GM23248 (cell line): ENCODE measurements around the gene COA8. TPM values are rescaled to one million over a fixed set of nuclear protein-coding genes. Genes with fewer than 3 reads are reported as not detected.

Source experiments
- DNase-seq: peaks from one replicate; pipeline ENCODE4 v3.0.0-alpha.2; 2015
- H2AFZ ChIP-seq: fragments of 200-600 bp; sonication (generic); 2 replicates; pipeline ENCODE4 v1.6.1; 2016; ENCODE audit warnings: antibody characterized with exemption
- H3F3A ChIP-seq: fragments of 200-600 bp; sonication (generic); 2 replicates; pipeline ENCODE4 v1.6.1; 2016; ENCODE audit warnings: mild to moderate bottlenecking, antibody characterized with exemption, mixed run types; ENCODE audit not compliant: insufficient read depth
- H3K27ac ChIP-seq: fragments of 200-600 bp; sonication (generic); 2 replicates; pipeline ENCODE4 v1.5.1; 2016; ENCODE audit warnings: mild to moderate bottlenecking
- H3K27me3 ChIP-seq: fragments of 200-600 bp; sonication (generic); replicated peaks from 2 replicates; pipeline ENCODE4 v1.6.1; 2016; ENCODE audit warnings: mild to moderate bottlenecking; ENCODE audit not compliant: insufficient read depth
- H3K36me3 ChIP-seq: fragments of 200-600 bp; sonication (generic); 2 replicates; pipeline ENCODE4 v1.6.1; 2016; ENCODE audit warnings: low read depth, mild to moderate bottlenecking
- H3K4me1 ChIP-seq: fragments of 200-600 bp; sonication (generic); 2 replicates; pipeline ENCODE4 v1.6.1; 2016; ENCODE audit warnings: mild to moderate bottlenecking; ENCODE audit not compliant: insufficient read depth
- H3K4me2 ChIP-seq: fragments of 200-600 bp; sonication (generic); one replicate; pipeline ENCODE4 v1.6.1; 2016; ENCODE audit warnings: mild to moderate bottlenecking; ENCODE audit not compliant: unreplicated experiment
- H3K4me3 ChIP-seq: fragments of 200-600 bp; sonication (generic); 2 replicates; pipeline ENCODE4 v1.5.1; 2016; ENCODE audit warnings: mild to moderate bottlenecking
- H3K79me2 ChIP-seq: fragments of 200-600 bp; sonication (generic); 2 replicates; pipeline ENCODE4 v1.6.1; 2016; ENCODE audit warnings: mild to moderate bottlenecking; ENCODE audit not compliant: insufficient read depth
- H3K9ac ChIP-seq: fragments of 200-600 bp; sonication (generic); 2 replicates; pipeline ENCODE4 v1.6.1; 2016; ENCODE audit warnings: mild to moderate bottlenecking
- H3K9me2 ChIP-seq: fragments of 200-600 bp; sonication (generic); 2 replicates; pipeline ENCODE4 v1.6.1; 2016; ENCODE audit warnings: mixed run types, mild to moderate bottlenecking, moderate library complexity; ENCODE audit not compliant: insufficient read depth
- H3K9me3 ChIP-seq: fragments of 200-600 bp; sonication (generic); one replicate; pipeline ENCODE4 v1.6.1; 2017; ENCODE audit warnings: low read depth
- H4K20me1 ChIP-seq: fragments of 200-600 bp; sonication (generic); 2 replicates; pipeline ENCODE4 v1.6.0; 2016; ENCODE audit not compliant: insufficient read depth
- EZH2 ChIP-seq: fragments of 200-600 bp; sonication (generic); IDR thresholded peaks from 2 replicates; pipeline ENCODE4 v1.6.1; 2018; ENCODE audit warnings: antibody characterized with exemption, mild to moderate bottlenecking; ENCODE audit not compliant: insufficient read depth, poor library complexity, severe bottlenecking
- EZH2phosphoT487 ChIP-seq: fragments of 200-600 bp; sonication (generic); IDR thresholded peaks from 2 replicates; pipeline ENCODE4 v1.6.1; 2018; ENCODE audit warnings: antibody characterized with exemption, moderate library complexity, mild to moderate bottlenecking, low read depth; ENCODE audit not compliant: insufficient read depth
- WGBS, 2 experiments: methylation state at CpG; one replicate each; pipeline ENCODE4 v1.1.6; 2015 to 2017; ENCODE audit warnings: low lambda C conversion rate in 2 of 2, low coverage in 1 of 2; ENCODE audit errors: missing lambda C conversion rate in 2 of 2; 5-methylcytosine and 5-hydroxymethylcytosine counted together
- in situ Hi-C: fragments of 300-500 bp; cut with MboI; formaldehyde crosslinking; loops from 2 replicates; pipeline ENCODE4 v1.15.0; 2020
- polyA plus RNA-seq: library from polyadenylated mRNA; unstranded; fragments of >200 nt; fragmentation: Nextera tagmentation; extraction: Ambion mirVana; gene quantifications from 2 replicates; pipeline ENCODE4 v1.2.1, GENCODE V29; 2016
- total RNA-seq: library from RNA; depleted of rRNA; stranded (reverse); fragments of >200 nt; shearing (Covaris generic); gene quantifications from 2 replicates; pipeline ENCODE4 v1.2.3, GENCODE V29; 2014

The COA8 gene
- total and polyA plus RNA-seq, 2 experiments from 2014 or later: 28.9 to 96.3 TPM

GRCh38 chr14:103578401-103579075 is 15.8 kb downstream of the COA8 start:
- H2AFZ ChIP-seq: no peak overlapping the region
- no peak overlapping the region for H3K4me3 ChIP-seq
- peaks cover 3% of the 10 kb centered on the region; the same call in 1 of the 2 replicates for H3K36me3 ChIP-seq
- H3K4me1 ChIP-seq: peaks cover 13% of the 10 kb centered on the region
- no peaks in the 10 kb centered on the region for H3K9me2 ChIP-seq
- WGBS, 2 experiments: 91 to 96% methylated on average over 12 of the region's 12 CpGs
- no peaks in the 10 kb centered on the region for H3K27me3 ChIP-seq
- H3K9ac ChIP-seq: no peak overlapping the region
- no peak for DNase-seq
- H3K4me2 ChIP-seq: no peak overlapping the region
- H4K20me1 ChIP-seq: no peaks in the 10 kb centered on the region
- no peaks in the 10 kb centered on the region for H3K9me3 ChIP-seq
- in situ Hi-C loops: loop anchor here (10.0 kb wide), 1 partner anchor 106 kb away; no protein-coding TSS in a partner anchor
- TF ChIP-seq EZH2 (no peak), EZH2phosphoT487 (no peak)
- no peak overlapping the region for H3K27ac ChIP-seq
- no peaks in the 10 kb centered on the region; the same call in 1 of the 2 replicates for H3F3A ChIP-seq
- peaks cover 80% of the 10 kb centered on the region for H3K79me2 ChIP-seq

DNA sequence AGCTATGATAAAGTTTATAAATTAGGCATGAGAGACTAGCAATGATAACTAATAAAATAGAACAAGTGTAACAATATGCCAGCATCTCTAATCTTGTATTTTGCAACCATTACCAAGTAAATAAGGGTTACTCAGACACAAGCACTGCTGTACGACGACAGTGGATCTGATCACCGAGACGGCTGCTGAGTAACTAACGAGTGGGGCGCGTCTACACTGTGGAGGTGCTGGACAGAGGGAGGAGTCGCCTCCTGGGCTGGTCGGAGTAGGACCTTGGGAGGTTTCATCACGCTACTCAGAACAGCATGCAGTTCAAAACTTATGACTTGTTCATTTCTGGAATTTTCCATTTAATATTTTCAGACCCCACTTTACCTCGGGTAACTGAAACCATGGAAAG is 18.4 kb downstream of the COA8 start:
- Histone ChIP-seq H3K4me1 (peaks cover 10% of the 10 kb centered on the region), H4K20me1 (no peaks in the 10 kb centered on the region), H3K9me2 (no peaks in the 10 kb centered on the region), H3K4me2 (no peak overlapping the region), H3F3A (no peaks in the 10 kb centered on the region; the same call in 1 of the 2 replicates), H3K4me3 (no peak overlapping the region), H3K27me3 (no peaks in the 10 kb centered on the region), H3K9me3 (no peaks in the 10 kb centered on the region), H2AFZ (no peak overlapping the region), H3K9ac (no peak overlapping the region), H3K36me3 (no peaks in the 10 kb centered on the region; the same call in 1 of the 2 replicates), H3K79me2 (peaks cover 76% of the 10 kb centered on the region), H3K27ac (no peak overlapping the region)
- in situ Hi-C loops: no loop called here
- no peak for DNase-seq
- TF ChIP-seq EZH2 (no peak), EZH2phosphoT487 (no peak)
- 92% methylated on average over 11 of the region's 11 CpGs for WGBS, 2 experiments

- H3K27me3 ChIP-seq: no peaks in the 10 kb centered on the region
- TF ChIP-seq EZH2 (no peak), EZH2phosphoT487 (no peak)
Measured at GRCh38 chr14:103581954-103582703, 19.4 kb downstream of the COA8 start.

GRCh38 chr14:103584326-103584915 is 21.7 kb downstream of the COA8 start:
- DNase-seq: no peak
- in situ Hi-C loops: no loop called here
- Histone ChIP-seq H3K79me2 (peaks cover 61% of the 10 kb centered on the region), H3K36me3 (peaks cover 5% of the 10 kb centered on the region; the same call in 1 of the 2 replicates), H3K9me2 (no peaks in the 10 kb centered on the region), H3K4me3 (no peak overlapping the region), H3K27me3 (no peaks in the 10 kb centered on the region), H2AFZ (no peak overlapping the region), H3K4me1 (no peaks in the 10 kb centered on the region), H3F3A (no peaks in the 10 kb centered on the region), H3K9me3 (no peaks in the 10 kb centered on the region), H3K9ac (no peak overlapping the region), H3K27ac (no peak overlapping the region), H4K20me1 (no peaks in the 10 kb centered on the region), H3K4me2 (no peak overlapping the region)
- 86% methylated on average over 11 of the region's 11 CpGs for WGBS, 2 experiments
- TF ChIP-seq EZH2phosphoT487: no peak
- no peak for TF ChIP-seq EZH2

More at GRCh38 chr14:103581954-103582703, 19.4 kb downstream of the COA8 start:
- peaks cover 79% of the 10 kb centered on the region for H3K79me2 ChIP-seq
- WGBS, 2 experiments: 95% methylated on average over 24 to 25 of the region's 26 CpGs
- H3K36me3 ChIP-seq: no peaks in the 10 kb centered on the region; the same call in 1 of the 2 replicates
- no peaks in the 10 kb centered on the region; the same call in 1 of the 2 replicates for H3F3A ChIP-seq
- H3K9ac ChIP-seq: no peak overlapping the region
- H3K4me2 ChIP-seq: no peak overlapping the region
- H3K4me1 ChIP-seq: peaks cover 2% of the 10 kb centered on the region
- H3K9me3 ChIP-seq: no peaks in the 10 kb centered on the region
- no peaks in the 10 kb centered on the region for H3K9me2 ChIP-seq
- no peak overlapping the region for H2AFZ ChIP-seq
- in situ Hi-C loops: no loop called here
- no peak for DNase-seq
- H4K20me1 ChIP-seq: no peaks in the 10 kb centered on the region
- no peak overlapping the region for H3K4me3 ChIP-seq
- no peak overlapping the region for H3K27ac ChIP-seq
